Vagina (tissue), 2 donors: ENCODE measurements around the gene DDC. TPM values are rescaled to one million over a fixed set of nuclear protein-coding genes. Genes with fewer than 3 reads are reported as not detected.
"Not testable (repeated sequence)": the region's sequence is repeated elsewhere in the genome, so short reads cannot be mapped to it uniquely, and the experiment has no call there.

ENCODE experiments used
- DNase-seq, 2 donors: peaks; one replicate each; pipeline ENCODE4 v3.0.0-alpha.2; 2017; ENCODE audit errors: extremely low spot score in 2 of 2
- H3K27ac ChIP-seq: fragments of 200-600 bp; sonication (generic); one replicate; pipeline ENCODE4 v1.5.1; 2019
- H3K27me3 ChIP-seq: fragments of 200-600 bp; sonication (generic); one replicate; pipeline ENCODE4 v1.5.1; 2019
- H3K36me3 ChIP-seq, 2 donors: fragments of 200-600 bp; sonication (generic); one replicate each; pipeline ENCODE4 v1.5.1; 2017 to 2019
- H3K4me1 ChIP-seq: fragments of 200-600 bp; sonication (generic); one replicate; pipeline ENCODE4 v1.5.1; 2019
- H3K4me3 ChIP-seq, 2 donors: fragments of 200-600 bp; sonication (generic); 1 replicate in 1 of 2; 2 replicates in 1 of 2; pipeline ENCODE4 v1.5.1; 2016 to 2019
- H3K9me3 ChIP-seq: fragments of 200-600 bp; sonication (generic); one replicate; pipeline ENCODE4 v1.5.1; 2019
- POLR2A ChIP-seq, 2 donors: fragments of 450-650 bp; IDR thresholded peaks; one replicate each; pipeline ENCODE4 v1.6.1; 2017; ENCODE audit warnings: antibody characterized with exemption in 2 of 2, mild to moderate bottlenecking in 2 of 2, moderate library complexity in 2 of 2
- POLR2AphosphoS5 ChIP-seq, 2 donors: sonication (generic); formaldehyde crosslinking; IDR thresholded peaks; one replicate each; pipeline ENCODE4 v1.9.0; 2017; ENCODE audit warnings: antibody characterized with exemption in 2 of 2, mild to moderate bottlenecking in 2 of 2, low read depth in 1 of 2; ENCODE audit not compliant: insufficient read depth in 1 of 2
- intact Hi-C: fragments of 100-400 bp; cut with DNase I; formaldehyde crosslinking; loops from one replicate; pipeline ENCODE4 v1.15.1; 2023
- total RNA-seq: library from RNA; depleted of rRNA; stranded (reverse); fragments of >200 nt; gene quantifications from one replicate; pipeline ENCODE4 v1.2.3, GENCODE V29; 2016
- TF ChIP-seq, protein P1 (sequence below), 3 experiments: fragments of 450-650 bp in 2 of 3; fragments of 200-600 bp in 1 of 3; sonication (generic) in 1 of 3; IDR thresholded peaks; one replicate each; pipeline ENCODE4 v1.5.1; 2017 to 2019; ENCODE audit warnings: antibody characterized with exemption in 3 of 3, mild to moderate bottlenecking in 2 of 3, moderate library complexity in 2 of 3

Gene DDC
- total RNA-seq, 1 donor from 2014 or later = 1.7 TPM

DNA sequence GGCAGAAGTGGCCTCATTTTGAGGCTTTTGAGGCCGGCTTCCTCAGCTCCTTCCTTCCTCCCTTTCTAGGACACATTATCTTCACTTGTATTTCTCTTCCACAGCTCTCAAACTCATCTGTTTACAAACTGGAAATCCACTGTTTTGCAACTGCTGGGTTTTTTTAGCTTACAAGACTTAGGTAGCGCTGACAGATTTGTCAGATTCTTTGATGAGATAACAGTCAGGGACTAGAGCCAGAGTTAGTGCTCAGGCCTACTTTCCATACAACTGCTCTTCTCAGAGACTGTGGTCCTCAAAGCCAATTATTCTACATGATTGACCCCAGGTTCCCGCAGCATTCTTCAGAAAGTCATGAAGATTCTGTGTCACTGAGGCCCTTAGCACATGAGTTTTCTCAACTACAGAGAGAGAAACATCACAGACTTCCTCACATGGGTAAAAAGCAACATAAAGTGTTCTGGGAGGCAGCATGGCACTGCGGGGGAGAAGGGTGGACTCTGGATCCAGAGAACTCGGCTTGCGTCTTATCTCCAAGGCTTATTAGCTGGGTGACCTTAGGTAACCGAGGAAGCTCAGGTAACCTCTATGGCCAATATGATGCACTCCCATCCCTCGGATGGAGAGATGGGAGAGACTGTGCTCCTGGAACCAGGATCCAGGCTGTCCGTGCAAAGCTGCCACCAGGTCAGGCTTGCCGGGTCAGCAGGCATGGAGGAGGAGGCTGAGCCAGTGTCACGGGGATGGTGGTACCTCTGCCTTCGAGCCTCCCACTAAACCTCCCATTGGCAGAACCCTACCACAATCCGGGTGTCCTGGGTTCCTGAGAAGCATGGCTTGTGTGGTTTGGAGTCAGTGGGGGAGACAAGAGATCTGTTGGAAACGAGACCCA, 10.5 kb downstream of the DDC start:
- intact Hi-C loops = no loop called here
- no peak for DNase-seq
- Histone ChIP-seq H3K36me3 (no peaks in the 10 kb centered on the region), H3K4me3 (no peak overlapping the region), H3K4me1 (no peaks in the 10 kb centered on the region), H3K9me3 (no peaks in the 10 kb centered on the region), H3K27me3 (no peaks in the 10 kb centered on the region), H3K27ac (no peak overlapping the region)
- TF ChIP-seq POLR2AphosphoS5 (IDR thresholded peaks at IDR 0.05; ENCODE audit: insufficient read depth in 1 of 2, low read depth in 1 of 2) (no peak), POLR2A (IDR thresholded peaks at IDR 0.05) (no peak)
- TF ChIP-seq, protein P1, sequence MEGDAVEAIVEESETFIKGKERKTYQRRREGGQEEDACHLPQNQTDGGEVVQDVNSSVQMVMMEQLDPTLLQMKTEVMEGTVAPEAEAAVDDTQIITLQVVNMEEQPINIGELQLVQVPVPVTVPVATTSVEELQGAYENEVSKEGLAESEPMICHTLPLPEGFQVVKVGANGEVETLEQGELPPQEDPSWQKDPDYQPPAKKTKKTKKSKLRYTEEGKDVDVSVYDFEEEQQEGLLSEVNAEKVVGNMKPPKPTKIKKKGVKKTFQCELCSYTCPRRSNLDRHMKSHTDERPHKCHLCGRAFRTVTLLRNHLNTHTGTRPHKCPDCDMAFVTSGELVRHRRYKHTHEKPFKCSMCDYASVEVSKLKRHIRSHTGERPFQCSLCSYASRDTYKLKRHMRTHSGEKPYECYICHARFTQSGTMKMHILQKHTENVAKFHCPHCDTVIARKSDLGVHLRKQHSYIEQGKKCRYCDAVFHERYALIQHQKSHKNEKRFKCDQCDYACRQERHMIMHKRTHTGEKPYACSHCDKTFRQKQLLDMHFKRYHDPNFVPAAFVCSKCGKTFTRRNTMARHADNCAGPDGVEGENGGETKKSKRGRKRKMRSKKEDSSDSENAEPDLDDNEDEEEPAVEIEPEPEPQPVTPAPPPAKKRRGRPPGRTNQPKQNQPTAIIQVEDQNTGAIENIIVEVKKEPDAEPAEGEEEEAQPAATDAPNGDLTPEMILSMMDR (IDR thresholded peaks at IDR 0.05) = no peak

DNA sequence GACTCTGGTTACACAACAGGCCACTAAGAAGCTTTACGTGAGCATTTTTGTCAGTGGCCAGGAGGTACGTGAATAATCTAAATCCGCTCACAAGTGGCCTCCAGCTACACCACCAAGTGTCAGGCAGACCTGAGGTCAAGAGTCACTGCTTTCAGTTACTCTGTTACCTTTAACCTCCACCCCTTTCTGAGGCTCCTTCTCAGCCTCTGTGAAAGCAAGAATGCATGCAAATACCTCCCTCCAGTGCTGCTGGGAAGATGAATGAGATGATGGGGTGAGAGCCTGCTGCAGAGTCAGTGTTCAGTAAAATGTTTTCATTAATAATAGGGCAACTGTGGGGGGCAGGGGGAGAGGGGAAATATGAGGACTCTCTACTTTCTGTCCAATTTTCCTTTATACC, 11.2 kb downstream of the DDC start:
- no peaks in the 10 kb centered on the region for H3K9me3 ChIP-seq
- no peaks in the 10 kb centered on the region for H3K27me3 ChIP-seq
- no peak overlapping the region for H3K4me3 ChIP-seq
- no peak for TF ChIP-seq POLR2A (IDR thresholded peaks at IDR 0.05)
- TF ChIP-seq POLR2AphosphoS5 (IDR thresholded peaks at IDR 0.05; ENCODE audit: insufficient read depth in 1 of 2, low read depth in 1 of 2) = no peak
- TF ChIP-seq, protein P1 (IDR thresholded peaks at IDR 0.05) = no peak
- DNase-seq = no peak
- intact Hi-C loops = no loop called here
- no peaks in the 10 kb centered on the region for H3K36me3 ChIP-seq
- no peak overlapping the region for H3K27ac ChIP-seq
- no peaks in the 10 kb centered on the region for H3K4me1 ChIP-seq

- Histone ChIP-seq H3K27ac (no peak overlapping the region), H3K36me3 (no peaks in the 10 kb centered on the region), H3K27me3 (no peaks in the 10 kb centered on the region), H3K4me1 (no peaks in the 10 kb centered on the region), H3K9me3 (no peaks in the 10 kb centered on the region), H3K4me3 (no peak overlapping the region)
- TF ChIP-seq POLR2A (IDR thresholded peaks at IDR 0.05) (no peak), POLR2AphosphoS5 (IDR thresholded peaks at IDR 0.05; ENCODE audit: insufficient read depth in 1 of 2, low read depth in 1 of 2) (no peak)
- TF ChIP-seq, protein P1 (IDR thresholded peaks at IDR 0.05) = no peak
- DNase-seq = no peak
- intact Hi-C loops = no loop called here
Observed at GRCh38 chr7:50552921-50553320, 12.3 kb downstream of the DDC start.

- H3K27ac ChIP-seq = no peak overlapping the region
- H3K36me3 ChIP-seq = no peaks in the 10 kb centered on the region
- DNase-seq = no peak
- H3K4me1 ChIP-seq = no peaks in the 10 kb centered on the region
- no peaks in the 10 kb centered on the region for H3K27me3 ChIP-seq
- H3K9me3 ChIP-seq = no peaks in the 10 kb centered on the region
- intact Hi-C loops = no loop called here
- TF ChIP-seq, protein P1 (IDR thresholded peaks at IDR 0.05) = no peak
- no peak for TF ChIP-seq POLR2A (IDR thresholded peaks at IDR 0.05)
- TF ChIP-seq POLR2AphosphoS5 (IDR thresholded peaks at IDR 0.05; ENCODE audit: insufficient read depth in 1 of 2, low read depth in 1 of 2) = no peak
- no peak overlapping the region for H3K4me3 ChIP-seq
Observed at GRCh38 chr7:50552139-50552538, 13.1 kb downstream of the DDC start.

DNA sequence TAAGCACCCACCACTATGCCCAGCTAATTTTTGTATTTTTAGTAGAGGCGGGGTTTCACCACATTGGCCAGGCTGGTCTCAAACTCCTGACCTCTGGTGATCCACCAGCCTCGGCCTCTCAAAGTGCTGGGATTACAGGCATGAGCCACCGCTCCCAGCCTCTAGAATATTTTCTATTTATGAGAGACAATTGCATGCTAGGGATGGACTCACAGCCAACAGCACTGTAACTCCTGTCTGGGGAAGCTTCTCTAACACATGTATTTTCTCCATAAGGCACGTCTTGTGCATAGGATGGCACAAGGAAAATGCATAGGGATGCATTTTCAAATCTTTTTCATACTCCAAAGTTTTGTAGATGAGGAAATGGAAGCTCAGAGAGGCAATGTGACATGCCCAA, 19.6 kb downstream of the DDC start:
- H3K9me3 ChIP-seq, H3K4me1 ChIP-seq, H3K27me3 ChIP-seq, H3K36me3 ChIP-seq, H3K4me3 ChIP-seq, intact Hi-C loops, H3K27ac ChIP-seq: not testable (repeated sequence)
- DNase-seq = peak in 1 of 2 donors; percentile 20
